Daoy (cell line): ENCODE measurements around the gene ROR1. TPM values are rescaled to one million over a fixed set of nuclear protein-coding genes. Genes with fewer than 3 reads are reported as not detected.
"Not testable (repeated sequence)": the region's sequence is repeated elsewhere in the genome, so short reads cannot be mapped to it uniquely, and the experiment has no call there.

Experiments used
- DNase-seq: peaks from one replicate; pipeline ENCODE4 v3.0.0-alpha.2; 2015; ENCODE audit warnings: low read depth
- total RNA-seq: library from RNA; depleted of rRNA; stranded (reverse); fragments of >200 nt; shearing (Covaris generic); gene quantifications from 2 replicates; pipeline ENCODE4 v1.2.3, GENCODE V29; 2014

The ROR1 gene
- total RNA-seq, 1 experiment from 2014 or later, result 17.4 TPM

- no peak for DNase-seq
These were observed 20.0 kb downstream of the ROR1 start for GRCh38 chr1:63793741-63794240.

GRCh38 chr1:63794354-63794753 lies 20.5 kb downstream of the ROR1 start:
- no peak for DNase-seq

- peak; percentile 92 for DNase-seq
These were observed 21.1 kb downstream of the ROR1 start for GRCh38 chr1:63794939-63795378.

- DNase-seq, result peak; percentile 13
These were observed 21.6 kb downstream of the ROR1 start for GRCh38 chr1:63795455-63795854.

DNA sequence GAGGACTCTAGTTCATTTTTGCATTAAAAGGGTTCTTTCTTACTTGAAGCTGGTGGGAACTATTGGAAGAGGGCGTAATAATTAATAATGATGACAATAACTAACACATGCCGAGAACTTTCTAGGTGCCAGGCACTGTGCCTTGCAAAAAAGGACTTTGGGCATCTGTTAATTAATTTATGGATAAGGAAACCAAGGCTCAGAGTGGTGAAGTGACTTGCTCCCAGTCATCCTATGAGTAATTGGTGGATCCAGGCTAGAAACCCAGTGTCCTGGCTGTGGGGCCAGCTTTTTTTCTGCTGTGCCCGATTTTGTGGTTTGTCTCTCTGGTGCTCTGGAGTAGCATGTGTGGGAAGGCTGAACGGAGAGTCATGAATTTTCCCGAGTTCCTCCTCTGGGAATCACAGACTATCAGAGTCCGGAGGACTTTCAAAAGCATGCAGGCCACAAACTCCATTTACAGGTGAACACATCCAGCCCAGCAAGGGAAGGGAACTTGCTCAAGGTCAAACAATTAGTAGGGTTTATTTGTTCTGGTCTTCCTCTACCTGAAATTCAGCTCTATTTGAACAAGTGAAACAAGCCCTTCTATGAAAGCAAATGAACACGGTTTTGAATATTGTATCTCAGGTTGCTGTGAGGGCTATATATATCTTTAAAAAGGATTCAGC lies 23.4 kb downstream of the ROR1 start:
- DNase-seq, result peak; percentile 71

GRCh38 chr1:63798284-63798683 lies 24.5 kb downstream of the ROR1 start:
- DNase-seq, result no peak

DNA sequence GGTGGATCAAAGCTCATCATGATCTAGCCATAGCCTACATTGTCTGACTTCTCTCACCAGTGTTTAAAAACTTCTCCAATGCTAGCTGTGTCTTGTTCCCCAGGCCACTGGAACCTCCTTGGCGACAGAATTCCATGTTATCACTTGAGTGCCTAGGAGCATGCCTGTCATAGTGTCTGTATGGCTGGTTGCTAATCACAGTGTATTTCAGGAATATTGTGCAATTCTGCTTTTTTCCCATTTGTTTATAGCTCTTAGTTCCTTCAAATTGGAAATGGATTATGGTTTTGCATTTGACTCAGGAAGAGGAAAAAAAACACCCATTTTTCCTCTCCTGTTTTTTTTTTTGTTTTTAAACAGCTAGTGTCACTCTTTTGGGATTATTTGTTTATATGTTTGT lies 25.5 kb downstream of the ROR1 start:
- DNase-seq, result no peak

DNA sequence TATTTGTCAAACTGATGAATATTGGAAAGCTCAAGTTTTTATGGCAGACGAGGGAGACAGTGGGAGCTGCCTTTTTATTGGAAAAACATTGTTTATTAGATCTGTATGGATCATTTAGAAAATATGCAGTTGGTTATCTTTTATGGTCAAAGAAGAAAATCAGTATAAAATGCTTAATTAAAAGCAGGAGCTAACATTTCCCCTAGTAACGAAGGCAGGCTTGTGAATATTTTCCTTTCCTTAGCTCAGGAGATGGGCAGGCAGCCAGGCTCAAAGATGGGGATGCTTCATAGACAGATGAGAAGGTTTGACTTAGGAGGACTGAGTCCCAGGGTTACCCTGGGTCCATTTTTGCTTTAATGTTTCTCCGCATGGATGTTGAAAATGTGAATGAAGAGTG lies 26.0 kb downstream of the ROR1 start:
- no peak for DNase-seq

- no peak for DNase-seq
These were observed 28.3 kb downstream of the ROR1 start for GRCh38 chr1:63802109-63802508.

DNA sequence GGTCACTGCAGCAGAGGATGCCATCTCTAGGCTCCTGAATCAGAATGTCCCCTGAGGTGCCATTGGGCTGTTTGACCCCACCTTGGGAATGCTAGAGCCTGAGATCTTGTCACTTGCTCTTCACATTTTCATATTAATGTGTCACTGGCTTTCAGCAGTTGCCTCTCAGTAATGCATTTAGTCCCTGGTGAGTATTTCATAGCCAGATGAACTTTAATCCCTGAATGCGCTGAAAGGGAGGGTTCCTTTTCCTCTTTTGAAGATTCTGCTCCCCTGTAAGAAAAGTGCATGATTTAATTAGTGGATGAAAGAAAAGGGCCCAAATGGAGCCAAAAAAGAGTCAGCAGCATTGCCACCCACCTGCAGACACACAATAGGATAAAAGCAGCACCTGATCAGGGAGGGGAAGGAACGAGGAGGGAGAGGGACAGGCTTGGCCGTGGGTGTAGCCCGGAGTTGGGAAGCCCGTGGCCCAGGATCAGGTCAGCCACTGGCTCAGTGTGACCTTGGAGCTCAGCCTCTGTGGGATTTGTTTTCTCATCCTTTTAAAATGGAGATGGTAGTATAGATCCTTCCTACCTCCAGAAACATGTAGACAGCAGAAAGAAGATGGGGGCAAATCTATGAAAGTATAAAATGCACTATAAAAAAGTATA lies 31.1 kb downstream of the ROR1 start:
- no peak for DNase-seq

DNA sequence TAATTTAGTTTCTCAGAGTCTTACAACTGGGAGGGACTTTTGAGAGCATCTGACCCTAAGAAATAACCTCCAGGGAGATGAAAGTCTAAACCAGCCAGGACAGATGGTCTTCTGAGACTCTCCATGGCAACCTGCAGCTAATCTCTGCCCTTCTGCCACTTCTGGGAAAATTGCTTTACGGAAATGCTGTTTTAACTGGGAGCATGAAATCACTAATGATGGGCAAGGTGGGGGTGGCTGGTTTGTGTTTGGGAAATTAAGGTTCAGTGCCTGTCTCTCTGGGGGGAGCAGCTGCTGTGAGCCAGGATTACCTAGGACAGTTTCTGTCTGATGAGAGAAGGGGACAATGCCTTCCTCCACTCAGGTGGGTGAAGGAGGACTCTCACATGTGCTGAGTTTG lies 33.2 kb downstream of the ROR1 start:
- DNase-seq, result no peak

DNA sequence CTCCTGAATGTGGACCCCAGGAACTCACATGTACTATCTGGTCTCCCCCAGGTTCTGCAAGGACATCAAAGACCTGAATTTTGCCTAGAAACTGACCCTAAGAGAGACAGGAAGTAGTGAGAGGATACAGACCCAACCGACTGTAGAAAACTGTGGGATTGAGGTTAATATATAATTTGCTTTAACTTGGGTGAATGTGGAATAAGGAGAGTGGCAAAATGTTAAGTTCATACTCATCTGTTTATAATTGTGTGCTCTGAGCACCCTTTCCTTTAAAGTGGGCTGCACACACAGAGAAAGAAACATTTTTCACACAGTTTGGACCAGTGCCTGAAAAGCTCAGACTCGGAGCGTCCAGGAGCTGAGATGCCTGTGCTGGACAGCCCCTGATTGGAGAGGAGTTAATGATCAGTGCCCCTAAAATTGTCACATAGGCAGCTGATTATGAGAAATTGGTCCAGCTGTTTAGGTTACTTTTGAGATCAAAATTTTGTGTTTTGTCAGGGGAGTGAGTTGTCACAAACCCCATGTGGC lies 37.2 kb downstream of the ROR1 start:
- DNase-seq, result no peak

DNA sequence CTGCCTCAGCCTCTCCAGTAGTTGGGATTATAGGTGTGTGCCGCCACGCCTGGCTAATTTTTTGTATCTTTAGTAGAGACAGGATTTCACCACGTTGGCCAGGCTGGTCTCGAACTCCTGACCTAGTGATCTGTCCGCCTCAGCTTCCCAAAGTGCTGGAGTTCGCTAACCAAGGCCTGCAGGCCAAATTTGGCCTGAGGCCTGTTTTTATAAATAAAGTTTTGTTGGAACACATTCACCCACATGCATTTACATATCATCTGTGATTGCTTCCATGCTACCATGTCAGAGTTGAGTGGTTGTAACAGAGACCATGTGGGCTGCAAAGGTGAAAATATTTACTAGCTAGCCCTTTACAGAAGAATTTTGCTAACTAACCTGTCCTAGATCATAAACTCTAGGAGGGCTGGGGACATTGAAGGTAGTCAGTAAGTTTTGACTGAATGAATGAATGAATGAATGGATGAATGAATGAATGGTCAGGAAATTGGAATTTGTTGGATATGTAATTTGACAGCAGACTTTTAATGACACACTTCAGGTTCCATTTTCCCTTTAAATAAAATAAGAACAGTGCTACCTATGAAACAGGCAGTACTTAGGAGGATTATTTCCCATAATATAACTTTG lies 38.4 kb downstream of the ROR1 start:
- no peak for DNase-seq

DNA sequence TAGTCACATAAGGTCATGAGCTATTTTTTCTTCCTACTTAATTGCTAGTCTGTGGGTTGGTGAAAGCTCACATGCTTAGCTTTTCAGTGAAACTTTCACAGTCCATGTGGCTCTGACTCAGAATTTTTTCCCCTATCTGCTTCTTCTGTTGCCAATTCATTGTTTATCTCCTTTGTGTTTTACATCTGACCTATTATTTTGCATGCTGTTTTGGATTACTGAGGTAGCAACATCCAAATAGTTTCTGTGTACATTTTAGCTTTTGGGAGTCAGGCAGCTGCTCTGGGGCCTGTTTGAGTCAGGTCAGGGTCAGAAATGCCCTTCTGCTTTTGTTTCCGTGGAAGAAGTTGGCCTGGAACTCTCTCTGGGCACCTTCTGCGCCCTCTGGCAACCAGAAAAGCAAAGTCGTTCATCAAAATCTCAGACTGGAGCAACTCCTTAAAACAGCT lies 40.0 kb downstream of the ROR1 start:
- no peak for DNase-seq

GRCh38 chr1:63816217-63816815 lies 42.5 kb downstream of the ROR1 start:
- DNase-seq, result not testable (repeated sequence)

- peak; percentile 78 for DNase-seq
These were observed 43.4 kb downstream of the ROR1 start for GRCh38 chr1:63817152-63817667.

- no peak for DNase-seq
These were observed 43.9 kb downstream of the ROR1 start for GRCh38 chr1:63817700-63818099.

GRCh38 chr1:63818567-63819325 lies 44.9 kb downstream of the ROR1 start:
- peak; percentile 36 for DNase-seq

DNA sequence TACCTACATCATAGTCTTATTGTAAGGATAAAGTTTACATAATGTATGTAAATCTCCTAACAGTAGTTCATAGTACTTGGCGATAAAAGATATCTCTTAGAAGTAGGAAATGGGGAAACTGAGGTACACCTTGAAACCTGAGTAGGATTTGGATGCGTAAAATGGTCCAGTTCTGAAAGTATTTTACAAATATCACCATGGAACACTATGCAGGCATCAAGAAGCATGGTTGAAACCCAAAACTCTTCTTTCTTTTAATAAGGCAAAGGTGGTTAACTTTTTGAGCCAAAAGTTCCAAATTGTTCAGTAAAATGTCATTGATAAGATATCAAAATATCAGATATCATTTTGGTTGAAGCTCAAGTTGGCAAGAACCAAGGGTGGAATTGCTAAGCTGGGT lies 46.0 kb downstream of the ROR1 start:
- DNase-seq, result no peak

GRCh38 chr1:63821091-63822005 lies 47.5 kb downstream of the ROR1 start:
- DNase-seq, result peak; percentile 79
